Kidney epithelial cell (primary cell): ENCODE measurements around the gene FGFR3. TPM values are rescaled to one million over a fixed set of nuclear protein-coding genes. Genes with fewer than 3 reads are reported as not detected.

Experiments used
- DNase-seq: peaks from one replicate; pipeline ENCODE4 v3.0.0-alpha.2; 2010; ENCODE audit warnings: low read depth
- H3K27me3 ChIP-seq: 2 replicates; pipeline ENCODE4 v1.6.0; 2011; ENCODE audit warnings: low read length; ENCODE audit not compliant: control insufficient read depth, insufficient read depth
- H3K36me3 ChIP-seq: 2 replicates; pipeline ENCODE4 v1.5.1; 2011; ENCODE audit warnings: low read length; ENCODE audit not compliant: control insufficient read depth, insufficient read depth
- H3K4me3 ChIP-seq: 2 replicates; pipeline ENCODE4 v1.5.1; 2011; ENCODE audit warnings: low read depth, mild to moderate bottlenecking, control low read depth, low read length
- total RNA-seq: library from RNA; depleted of rRNA; stranded (reverse); fragments of >200 nt; gene quantifications from 2 replicates; pipeline ENCODE4 v1.2.3, GENCODE V29; 2015
- TF ChIP-seq, protein P1 (sequence below): IDR thresholded peaks from 2 replicates; pipeline ENCODE4 v1.5.1; 2011; ENCODE audit warnings: mild to moderate bottlenecking, moderate library complexity, low read length, control low read depth, inconsistent platforms; ENCODE audit not compliant: insufficient read depth, poor library complexity, severe bottlenecking

The FGFR3 gene
- total RNA-seq, 1 donor from 2014 or later: 3.2 TPM

DNA sequence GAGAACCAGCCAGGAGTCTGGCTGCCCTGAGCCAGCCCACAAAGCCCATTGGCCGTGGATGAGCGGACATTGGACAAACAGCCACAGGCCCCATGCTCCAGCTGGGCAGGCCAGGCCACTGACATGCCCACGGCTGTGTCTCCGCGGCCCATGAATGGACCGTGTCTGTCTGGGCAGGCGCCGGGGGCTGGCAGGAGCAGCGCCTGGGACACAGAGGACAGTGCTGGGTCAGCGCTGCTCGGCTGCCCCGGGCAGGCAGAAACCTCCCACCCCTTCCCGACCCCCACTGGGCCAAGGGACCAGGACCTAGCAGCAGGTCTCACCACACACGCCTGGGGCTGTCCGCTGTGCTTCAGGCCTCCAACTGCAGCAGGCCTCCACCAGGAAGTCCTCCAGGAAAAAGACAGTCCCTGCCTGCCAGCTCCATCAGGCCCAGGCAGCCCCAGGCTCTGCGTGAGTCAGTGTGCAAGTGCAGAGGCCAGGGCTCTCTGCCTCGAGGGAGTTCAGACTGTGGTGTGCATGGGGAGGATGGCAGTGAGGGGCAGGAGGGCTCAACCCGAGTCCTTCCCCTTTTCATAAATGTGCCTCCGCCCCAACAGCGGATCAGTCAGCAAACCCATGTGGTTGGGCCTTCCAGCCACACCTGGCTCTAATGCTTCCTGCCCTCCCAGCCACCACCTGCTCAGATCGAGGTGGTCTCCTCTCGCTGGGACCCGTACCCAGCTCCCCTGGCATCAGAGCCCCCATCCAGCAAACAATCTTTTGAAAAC, 17.2 kb upstream of the FGFR3 start:
- peaks cover 20% of the 10 kb centered on the region for H3K27me3 ChIP-seq
- TF ChIP-seq, protein P1, sequence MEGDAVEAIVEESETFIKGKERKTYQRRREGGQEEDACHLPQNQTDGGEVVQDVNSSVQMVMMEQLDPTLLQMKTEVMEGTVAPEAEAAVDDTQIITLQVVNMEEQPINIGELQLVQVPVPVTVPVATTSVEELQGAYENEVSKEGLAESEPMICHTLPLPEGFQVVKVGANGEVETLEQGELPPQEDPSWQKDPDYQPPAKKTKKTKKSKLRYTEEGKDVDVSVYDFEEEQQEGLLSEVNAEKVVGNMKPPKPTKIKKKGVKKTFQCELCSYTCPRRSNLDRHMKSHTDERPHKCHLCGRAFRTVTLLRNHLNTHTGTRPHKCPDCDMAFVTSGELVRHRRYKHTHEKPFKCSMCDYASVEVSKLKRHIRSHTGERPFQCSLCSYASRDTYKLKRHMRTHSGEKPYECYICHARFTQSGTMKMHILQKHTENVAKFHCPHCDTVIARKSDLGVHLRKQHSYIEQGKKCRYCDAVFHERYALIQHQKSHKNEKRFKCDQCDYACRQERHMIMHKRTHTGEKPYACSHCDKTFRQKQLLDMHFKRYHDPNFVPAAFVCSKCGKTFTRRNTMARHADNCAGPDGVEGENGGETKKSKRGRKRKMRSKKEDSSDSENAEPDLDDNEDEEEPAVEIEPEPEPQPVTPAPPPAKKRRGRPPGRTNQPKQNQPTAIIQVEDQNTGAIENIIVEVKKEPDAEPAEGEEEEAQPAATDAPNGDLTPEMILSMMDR: no peak
- H3K4me3 ChIP-seq: no peak overlapping the region
- H3K36me3 ChIP-seq: no peaks in the 10 kb centered on the region
- no peak for DNase-seq

DNA sequence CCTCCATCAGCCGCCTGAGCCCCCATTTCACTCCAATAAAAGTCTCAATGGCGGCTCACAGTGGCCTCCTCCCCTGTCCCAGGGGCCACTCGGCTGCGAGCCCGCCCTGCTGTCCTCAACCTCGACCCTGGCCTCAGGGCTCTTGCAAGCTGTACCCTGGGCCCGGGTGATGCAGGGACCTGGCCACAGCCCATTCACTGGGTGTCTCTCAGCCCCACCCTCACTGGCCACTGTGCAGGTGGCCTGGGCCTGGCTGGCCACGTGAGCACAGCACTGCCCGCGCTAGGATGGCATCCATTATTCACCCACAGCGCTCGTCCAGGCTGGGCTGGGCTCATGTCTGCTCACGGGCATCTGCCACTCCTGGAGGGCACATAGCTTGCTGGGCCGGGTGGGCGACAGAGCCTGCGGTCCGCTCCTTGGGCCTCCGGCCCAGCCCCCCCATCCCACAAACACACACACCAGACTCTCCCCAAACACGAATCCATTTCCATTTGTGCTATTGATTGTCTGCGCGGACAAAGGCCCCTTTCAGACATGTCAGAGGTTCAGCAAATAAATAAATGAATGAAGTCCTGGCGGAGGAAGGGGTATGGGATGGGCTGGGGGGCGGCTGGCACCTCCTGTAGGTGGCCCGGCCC, 16.5 kb upstream of the FGFR3 start:
- Histone ChIP-seq H3K4me3 (no peak overlapping the region), H3K36me3 (no peaks in the 10 kb centered on the region), H3K27me3 (peaks cover 13% of the 10 kb centered on the region)
- TF ChIP-seq, protein P1: no peak
- DNase-seq: no peak

DNA sequence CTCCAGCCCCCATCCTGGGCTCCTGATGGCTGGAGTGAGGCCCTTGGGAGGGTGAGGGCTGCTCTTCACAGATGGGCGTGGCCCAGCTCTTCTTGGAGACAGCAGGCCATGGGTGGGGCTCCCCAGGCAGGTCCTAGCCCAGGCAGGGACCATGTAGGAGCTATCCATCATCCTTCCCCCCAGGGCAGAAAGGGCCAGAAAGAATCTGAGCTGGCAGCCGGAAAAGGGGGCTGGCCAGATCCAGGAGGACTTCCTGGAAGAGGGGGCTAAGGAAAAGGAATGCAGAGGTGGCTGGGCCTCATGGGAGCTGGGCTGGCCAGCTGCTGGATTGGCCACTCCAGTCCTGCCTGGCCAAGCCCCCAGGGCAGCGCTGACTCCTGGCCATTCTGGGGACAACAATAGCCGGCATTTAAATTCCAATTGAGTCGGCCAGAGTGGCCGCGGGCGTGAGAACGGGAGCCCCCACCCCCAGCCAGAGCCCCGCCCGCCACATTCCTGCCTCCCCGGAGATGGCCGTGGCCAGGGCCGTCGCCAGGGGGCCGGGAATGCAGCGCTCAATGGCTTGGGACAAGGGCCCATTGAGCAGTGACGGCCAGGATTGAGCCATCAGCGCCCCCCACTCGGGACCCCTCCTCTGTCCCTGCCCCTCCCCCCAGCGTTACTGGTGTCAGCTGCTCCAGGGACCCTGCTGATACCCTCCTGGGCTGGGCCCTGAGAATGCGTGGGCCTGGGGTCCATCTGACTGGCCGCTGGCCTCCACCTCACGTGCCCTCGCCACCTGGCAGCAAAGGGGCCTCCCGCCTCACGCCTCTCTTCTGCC, 15.1 kb upstream of the FGFR3 start:
- DNase-seq: no peak
- Histone ChIP-seq H3K27me3 (peaks cover 14% of the 10 kb centered on the region), H3K4me3 (no peak overlapping the region), H3K36me3 (no peaks in the 10 kb centered on the region)
- TF ChIP-seq, protein P1: peak; percentile 26

DNA sequence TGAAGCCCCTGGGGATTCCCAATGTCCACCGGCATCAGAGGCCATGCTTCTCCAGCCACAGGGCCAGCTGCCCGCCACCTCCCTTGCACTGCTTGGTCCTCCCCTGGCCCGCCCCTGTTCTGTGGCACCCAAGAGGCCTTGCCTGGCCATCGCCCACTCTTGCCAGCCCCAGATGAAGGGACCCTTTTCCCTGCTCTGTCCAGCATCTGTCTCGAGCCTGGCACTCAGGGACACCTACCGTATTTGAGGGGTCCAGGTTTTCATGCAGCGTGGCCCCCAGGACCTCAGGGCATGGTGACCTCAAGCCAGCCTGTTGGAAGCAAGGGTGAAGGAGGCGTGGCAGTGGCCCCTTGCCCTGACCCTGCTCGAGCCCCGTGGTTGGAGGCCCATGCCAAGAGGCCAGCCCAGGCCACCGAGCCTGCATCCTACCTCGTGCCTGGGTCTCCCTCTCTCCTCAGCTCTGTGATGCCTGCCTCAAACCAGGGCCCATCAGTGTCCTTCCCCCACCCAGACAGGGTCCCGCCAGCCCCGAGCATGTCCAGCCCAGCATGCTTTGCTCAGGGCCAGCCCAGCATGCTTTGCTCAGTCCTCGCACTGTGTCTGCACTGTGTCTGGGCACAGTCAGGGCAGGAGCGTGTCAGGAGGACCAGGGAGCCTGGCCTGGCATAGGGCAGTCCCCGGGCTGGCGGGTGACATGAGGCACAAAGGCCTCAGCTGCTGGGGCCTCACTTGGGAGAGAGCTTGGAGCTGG, 14.3 kb upstream of the FGFR3 start:
- H3K36me3 ChIP-seq: no peaks in the 10 kb centered on the region

More for the DNA sequence above, 14.3 kb upstream of the FGFR3 start:
- TF ChIP-seq, protein P1: no peak
- Histone ChIP-seq H3K4me3 (no peak overlapping the region), H3K27me3 (peaks cover 15% of the 10 kb centered on the region)
- no peak for DNase-seq
